AG08395 (cell line): ENCODE measurements around the gene EIF5.

Source experiments
- DNase-seq: peaks from one replicate; pipeline ENCODE4 v3.0.0; 2012; ENCODE audit warnings: mixed read lengths, low spot score

Gene EIF5

DNA sequence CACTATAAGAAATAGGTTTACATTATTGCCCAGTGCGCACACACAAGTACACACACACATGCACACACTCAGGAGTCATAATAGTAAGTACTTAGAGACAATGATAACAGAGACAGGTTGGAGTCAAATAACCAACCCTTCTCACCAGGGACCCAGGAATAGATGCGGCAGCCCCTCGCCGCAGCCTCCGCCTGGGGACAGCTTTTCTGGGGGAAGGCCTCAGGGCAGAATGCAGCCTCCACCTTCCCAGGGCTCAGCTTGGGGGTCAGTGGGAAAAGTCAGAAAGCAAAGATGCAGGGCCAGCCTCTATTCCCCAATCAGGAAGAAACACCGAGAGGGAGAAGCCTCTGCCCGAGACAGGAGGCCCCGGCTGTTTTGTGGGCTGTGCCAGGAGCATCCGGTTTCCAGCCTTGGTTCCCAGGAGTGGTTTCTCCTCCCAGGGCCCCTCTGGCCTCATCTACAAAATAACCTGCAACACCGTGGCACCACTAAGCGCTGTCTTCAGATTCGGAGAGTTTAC is 23.4 kb upstream of the EIF5 start:
- DNase-seq: no peak

GRCh38 chr14:103311171-103311997 is 22.7 kb upstream of the EIF5 start:
- no peak for DNase-seq

GRCh38 chr14:103312006-103312635 is 21.9 kb upstream of the EIF5 start:
- no peak for DNase-seq

DNA sequence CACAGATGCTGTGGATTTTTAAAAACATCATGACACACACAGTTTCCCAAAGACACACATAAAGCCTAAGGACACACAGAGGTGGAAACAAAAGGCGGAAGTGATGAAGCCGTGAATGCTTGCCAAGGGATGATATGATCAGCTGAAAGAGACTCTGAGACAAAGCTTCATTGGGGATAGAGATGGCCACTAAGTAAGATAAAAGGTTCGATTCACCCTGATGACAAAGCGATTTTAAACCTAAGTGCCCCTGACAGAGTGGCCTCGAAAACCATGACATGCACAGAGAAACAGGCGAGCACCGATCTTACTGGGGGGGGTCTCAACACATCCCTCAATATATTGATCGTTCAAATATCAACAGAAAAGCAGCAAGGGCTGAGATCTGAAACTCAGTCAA is 20.3 kb upstream of the EIF5 start:
- DNase-seq: no peak

DNA sequence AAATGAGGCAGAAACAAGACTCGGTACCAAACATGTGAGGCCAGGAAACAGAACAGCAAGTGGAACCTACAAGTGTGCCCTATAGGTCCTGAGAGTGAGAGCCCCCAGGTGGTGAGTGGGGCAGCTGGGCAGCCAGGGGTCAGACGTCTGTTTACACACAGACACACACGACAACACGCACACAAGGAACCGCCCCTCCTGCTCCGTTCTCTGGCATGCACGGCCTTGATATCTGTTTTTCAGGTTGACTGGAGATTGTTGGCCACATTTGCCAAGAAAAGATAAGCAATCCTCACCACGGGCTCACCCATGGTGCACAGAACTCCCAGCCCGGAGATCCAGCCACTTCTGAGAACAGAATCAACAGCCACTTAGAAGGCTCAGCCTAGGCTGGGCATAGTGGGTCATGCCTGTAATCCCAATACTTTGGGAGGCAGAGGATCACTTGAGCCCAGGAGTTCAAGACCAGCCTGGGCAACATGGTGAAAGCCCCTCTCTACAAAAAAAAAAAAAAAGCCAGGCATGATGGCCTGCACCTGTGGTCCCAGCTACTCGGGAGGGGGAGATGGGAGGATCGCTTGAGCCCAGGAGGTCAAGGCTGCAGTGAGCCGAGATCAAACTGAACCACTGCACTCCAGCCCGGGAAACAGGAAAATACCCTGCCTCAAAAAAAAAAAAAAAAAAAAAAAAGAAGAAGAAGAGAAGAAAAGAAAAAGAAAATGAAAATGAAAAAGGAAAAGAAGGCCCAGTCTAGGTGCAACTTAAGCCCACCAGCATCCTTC is 19.4 kb upstream of the EIF5 start:
- no peak for DNase-seq

GRCh38 chr14:103315351-103315911 is 18.6 kb upstream of the EIF5 start:
- DNase-seq: peak; percentile 41

DNA sequence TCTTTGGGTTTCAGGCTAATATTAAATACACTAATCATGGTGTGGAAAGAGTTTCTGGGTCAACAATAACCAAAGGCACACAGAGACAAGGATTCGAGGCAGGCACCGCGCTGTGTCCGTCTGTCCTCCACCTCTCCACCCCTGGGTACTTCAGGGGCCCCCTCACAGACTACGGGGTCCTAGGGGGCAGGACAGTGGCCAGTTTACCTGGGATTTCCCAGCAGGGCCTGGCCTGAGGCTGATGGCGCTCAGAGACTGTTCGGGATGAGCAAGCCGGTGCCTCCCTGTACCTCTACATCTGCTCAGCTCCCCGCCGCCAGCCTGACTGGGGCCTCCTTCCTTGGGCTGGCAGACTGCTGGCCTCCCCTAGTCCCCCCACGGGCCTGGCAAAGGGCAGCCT is 18.1 kb upstream of the EIF5 start:
- no peak for DNase-seq

- DNase-seq: no peak
Measured at GRCh38 chr14:103316721-103317121, 17.3 kb upstream of the EIF5 start.

- no peak for DNase-seq
Measured at GRCh38 chr14:103317251-103317650, 16.8 kb upstream of the EIF5 start.

DNA sequence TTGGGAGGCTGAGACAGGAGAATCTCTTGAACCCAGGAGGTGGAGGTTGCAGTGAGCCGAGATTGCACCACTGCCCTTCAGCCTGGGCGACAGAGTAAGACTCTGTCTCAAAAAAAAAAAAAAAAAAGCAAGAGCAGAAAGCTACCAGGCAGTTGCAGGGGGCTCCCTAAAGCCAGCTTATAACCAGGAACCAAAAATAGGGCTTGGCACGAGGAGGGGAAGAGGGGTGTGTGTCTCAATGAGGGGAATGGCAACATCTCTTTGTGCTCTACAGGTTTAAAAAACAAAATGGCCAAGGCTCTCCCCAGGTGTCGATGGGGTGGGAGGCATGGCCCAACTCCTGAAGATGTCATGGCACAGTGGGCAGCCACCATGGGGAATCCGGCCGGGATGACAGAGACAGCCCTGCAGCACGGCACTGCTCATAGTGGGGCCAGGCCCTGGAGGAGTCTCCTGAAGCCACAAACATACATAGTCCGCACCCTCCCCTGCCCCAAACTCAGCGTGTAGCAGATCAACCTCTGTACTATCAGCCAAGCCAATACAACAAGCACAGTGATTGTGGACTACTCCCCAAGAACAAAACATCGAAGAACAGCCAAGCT is 16.0 kb upstream of the EIF5 start:
- DNase-seq: no peak

DNA sequence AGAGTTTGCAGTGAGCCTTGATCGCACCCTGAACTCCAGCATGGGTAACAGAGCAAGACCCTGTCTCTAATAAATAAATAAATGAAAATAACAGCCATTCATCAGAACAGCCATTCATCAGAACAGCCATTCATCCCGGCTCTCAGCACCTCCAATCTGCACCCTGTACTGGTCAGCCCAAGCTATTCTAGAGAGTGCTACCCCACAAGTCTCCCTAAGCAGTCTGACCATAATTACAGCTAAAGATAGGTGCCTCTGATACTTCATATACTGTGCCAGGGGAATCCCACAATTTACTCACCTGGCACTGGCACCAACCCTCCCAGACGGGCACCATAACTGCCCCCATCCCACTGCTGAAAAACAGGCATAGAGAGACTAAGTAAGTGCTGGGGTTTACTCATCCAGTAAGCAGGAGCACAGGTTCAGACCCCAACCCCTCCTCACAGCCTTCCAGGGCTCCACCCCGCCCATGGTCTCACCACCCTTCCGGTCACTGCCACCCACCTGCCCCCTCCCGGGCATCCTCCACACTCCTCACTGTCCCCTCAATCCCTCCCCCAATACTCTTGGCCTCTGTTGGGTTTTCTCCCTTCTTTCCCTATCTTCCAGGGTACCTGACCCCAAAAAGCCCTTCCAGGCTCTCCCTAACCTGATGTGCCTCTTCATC is 15.2 kb upstream of the EIF5 start:
- DNase-seq: no peak

DNA sequence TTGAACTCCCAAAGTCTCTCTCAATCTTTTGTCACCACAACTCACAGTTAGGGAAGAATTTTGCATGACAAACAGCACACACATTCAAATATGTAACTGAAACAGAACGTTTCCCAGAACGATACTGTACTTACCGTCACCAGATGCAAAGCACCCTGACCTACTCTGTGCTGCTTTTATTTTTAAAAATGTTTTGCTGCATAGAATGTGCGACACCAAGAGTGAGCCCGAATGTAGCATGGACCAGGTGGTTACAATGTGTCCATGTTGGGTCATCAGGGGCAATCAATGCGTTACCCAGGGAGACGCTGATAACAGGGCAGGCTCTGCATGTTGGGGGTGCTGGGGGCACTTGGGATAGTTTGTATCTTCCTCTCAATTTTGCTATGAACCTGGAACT is 14.6 kb upstream of the EIF5 start:
- DNase-seq: no peak

DNA sequence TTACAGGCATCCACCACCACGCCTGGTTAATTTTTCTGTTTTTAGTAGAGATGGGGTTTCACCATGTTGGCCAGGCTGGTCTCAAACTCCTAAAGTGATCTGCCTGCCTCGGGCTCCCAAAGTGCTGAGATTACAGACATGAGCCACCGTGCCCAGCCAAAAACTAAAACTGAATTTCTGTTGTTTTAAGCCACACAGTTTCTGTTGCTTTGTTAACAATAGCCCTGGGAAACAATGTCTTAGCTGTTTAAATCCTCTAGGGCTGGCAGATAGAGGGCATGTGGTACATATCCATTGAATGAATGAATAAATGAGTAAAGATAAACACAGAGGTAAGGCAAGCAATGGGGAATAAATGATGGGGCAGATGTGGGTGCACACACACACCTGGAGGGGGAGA is 8.0 kb upstream of the EIF5 start:
- DNase-seq: no peak

DNA sequence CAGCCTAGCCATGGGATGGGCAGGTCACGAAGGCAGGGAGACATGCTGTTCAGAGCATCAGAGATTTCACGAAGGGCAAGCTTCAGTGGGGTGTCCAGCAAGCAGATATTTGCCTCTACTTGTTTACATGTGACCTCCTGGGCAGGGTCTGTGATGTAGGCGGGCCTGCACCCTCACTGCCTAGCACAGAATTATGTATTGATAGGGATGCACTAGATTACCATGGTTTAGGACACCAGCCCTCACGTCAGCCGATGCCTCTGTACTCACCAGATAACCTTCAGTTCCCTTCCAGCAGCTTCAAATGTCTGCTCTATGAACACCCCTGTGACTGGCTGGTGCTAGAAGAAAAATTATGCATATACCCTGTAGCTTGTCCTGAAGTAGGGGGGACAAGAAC is 5.1 kb upstream of the EIF5 start:
- DNase-seq: no peak

- no peak for DNase-seq
Measured at GRCh38 chr14:103329401-103330347, 4.4 kb upstream of the EIF5 start.

DNA sequence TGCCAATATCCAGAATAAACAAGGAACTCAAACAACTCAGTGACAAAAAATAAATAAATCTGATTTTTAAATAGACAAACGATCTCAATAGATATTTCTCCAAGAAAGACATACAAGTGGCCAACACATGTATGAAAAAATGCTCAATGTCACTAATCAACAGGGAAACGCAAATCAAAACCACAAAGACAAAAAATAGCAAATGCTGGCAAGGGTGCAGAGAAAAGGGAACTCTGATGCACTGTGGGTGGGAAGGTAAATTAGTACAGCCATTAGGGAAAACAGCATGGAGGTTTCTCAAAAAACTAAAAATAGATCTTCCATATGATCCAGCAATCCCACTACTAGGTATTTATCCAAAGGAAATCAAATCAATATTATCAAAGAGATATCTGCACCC is 3.5 kb upstream of the EIF5 start:
- no peak for DNase-seq

- no peak for DNase-seq
Measured at GRCh38 chr14:103332143-103332919, 1.7 kb upstream of the EIF5 start.

GRCh38 chr14:103334644-103335622 is 896 bp downstream of the EIF5 start:
- DNase-seq: peak; percentile 62
